CD4-positive, alpha-beta T cell treated with Interleukin-10 for 1 hour (primary cell): Measurements from ENCODE around the gene KPNA5.
"Not testable (repeated sequence)": the region's sequence is repeated elsewhere in the genome, so short reads cannot be mapped to it uniquely, and the experiment has no call there.

ENCODE experiments used
- DNase-seq: peaks from one replicate; pipeline ENCODE4 v3.0.0-alpha.2; 2020

KPNA5 gene

GRCh38 chr6:116705917-116706316 is 24.9 kb downstream of the KPNA5 start:
- DNase-seq, result no peak

- DNase-seq, result no peak
Observed at GRCh38 chr6:116714296-116714695, 33.3 kb downstream of the KPNA5 start.

- no peak for DNase-seq
Observed at GRCh38 chr6:116714761-116715160, 33.8 kb downstream of the KPNA5 start.

- DNase-seq, result no peak
Observed at GRCh38 chr6:116726947-116727346, 45.9 kb downstream of the KPNA5 start.

- DNase-seq, result no peak
Observed at GRCh38 chr6:116730513-116730912, 49.5 kb downstream of the KPNA5 start.

GRCh38 chr6:116737004-116737403 is 56.0 kb downstream of the KPNA5 start:
- DNase-seq, result no peak

- DNase-seq, result not testable (repeated sequence)
Observed at GRCh38 chr6:116740486-116740885, 59.5 kb downstream of the KPNA5 start.

GRCh38 chr6:116741571-116741970 is 60.6 kb downstream of the KPNA5 start:
- no peak for DNase-seq

- DNase-seq, result no peak
Observed at GRCh38 chr6:116745176-116745575, 64.2 kb downstream of the KPNA5 start.

GRCh38 chr6:116761779-116762178 is 80.8 kb downstream of the KPNA5 start:
- DNase-seq, result no peak

GRCh38 chr6:116762235-116762634 is 81.2 kb downstream of the KPNA5 start:
- no peak for DNase-seq

- DNase-seq, result no peak
Observed at GRCh38 chr6:116763048-116763447, 82.0 kb downstream of the KPNA5 start.

GRCh38 chr6:116763906-116764628 is 83.1 kb downstream of the KPNA5 start:
- no peak for DNase-seq

- no peak for DNase-seq
Observed at GRCh38 chr6:116764629-116764960, 83.6 kb downstream of the KPNA5 start.

GRCh38 chr6:116764961-116765841 is 84.2 kb downstream of the KPNA5 start, which contains the start of gene FAM162B:
Gene FAM162B (minus strand): TSS chr6:116765719. CDS start chr6:116765576, 143 bp downstream.
- no peak for DNase-seq

GRCh38 chr6:116766506-116767176 is 85.6 kb downstream of the KPNA5 start:
- DNase-seq, result no peak

- no peak for DNase-seq
Observed at GRCh38 chr6:116767715-116768114, 86.7 kb downstream of the KPNA5 start.

- no peak for DNase-seq
Observed at GRCh38 chr6:116772450-116772849, 91.4 kb downstream of the KPNA5 start.

GRCh38 chr6:116773886-116774285 is 92.9 kb downstream of the KPNA5 start:
- no peak for DNase-seq

GRCh38 chr6:116779573-116780164 is 98.7 kb downstream of the KPNA5 start:
- peak; percentile 6 for DNase-seq

GRCh38 chr6:116783852-116784251 is 102.8 kb downstream of the KPNA5 start:
- DNase-seq, result no peak
